CD8-positive, alpha-beta memory T cell (primary cell): ENCODE data around the gene GPBP1L1. TPM values are rescaled to one million over a fixed set of nuclear protein-coding genes. Genes with fewer than 3 reads are reported as not detected.
"Not testable (repeated sequence)": the region's sequence is repeated elsewhere in the genome, so short reads cannot be mapped to it uniquely, and the experiment has no call there.

Experiments
- CTCF ChIA-PET: fragments of 350-600 bp; sonication (Branson Sonifier 250); formaldehyde crosslinking; loops from one replicate; lab custom pipeline; 2021; ENCODE audit warnings: antibody characterized with exemption; lab: Charles Lee
- POLR2A ChIA-PET: fragments of 350-600 bp; sonication (Branson Sonifier 250); formaldehyde crosslinking; loops from one replicate; lab custom pipeline; 2021; ENCODE audit warnings: antibody characterized with exemption; lab: Charles Lee
- DNase-seq, 5 donors: peaks; one replicate each; pipeline versions ENCODE4 v3.0.0 to v3.0.0-alpha.2; 2020 to 2022; ENCODE audit warnings: mixed read lengths in 1 of 5
- H3K27ac ChIP-seq: one replicate; pipeline ENCODE4 v1.7.0; 2013; ENCODE audit warnings: low read depth, mild to moderate bottlenecking, low read length, moderate library complexity
- H3K27me3 ChIP-seq: 2 replicates; pipeline ENCODE4 v1.7.0; 2013; ENCODE audit warnings: low read length, mild to moderate bottlenecking; ENCODE audit not compliant: insufficient read depth, poor library complexity, severe bottlenecking
- H3K36me3 ChIP-seq: 2 replicates; pipeline ENCODE4 v1.7.0; 2013; ENCODE audit warnings: mild to moderate bottlenecking, low read length, moderate library complexity; ENCODE audit not compliant: insufficient read depth
- H3K4me1 ChIP-seq: 2 replicates; pipeline ENCODE4 v1.7.0; 2013; ENCODE audit warnings: mild to moderate bottlenecking, low read length, moderate library complexity; ENCODE audit not compliant: insufficient read depth
- H3K4me3 ChIP-seq: 2 replicates; pipeline ENCODE4 v1.7.0; 2013; ENCODE audit warnings: mild to moderate bottlenecking, low read length
- H3K9me3 ChIP-seq: 2 replicates; pipeline ENCODE4 v1.7.0; 2013; ENCODE audit warnings: mild to moderate bottlenecking, low read length
- H3K27ac Mint-ChIP-seq, 8 donors: one replicate each; pipeline ENCODE4 v1.8.0; 2020 to 2021; ENCODE audit warnings: mixed read lengths in 8 of 8, mild to moderate bottlenecking in 6 of 8, inconsistent platforms in 3 of 8, moderate library complexity in 3 of 8
- H3K27me3 Mint-ChIP-seq, 2 donors: one replicate each; pipeline ENCODE4 v1.8.0; 2020 to 2021; ENCODE audit warnings: mixed read lengths in 2 of 2, mild to moderate bottlenecking in 1 of 2, moderate library complexity in 1 of 2
- H3K36me3 Mint-ChIP-seq, 3 donors: one replicate each; pipeline ENCODE4 v1.8.0; 2020 to 2021; ENCODE audit warnings: mixed read lengths in 3 of 3, inconsistent platforms in 1 of 3, mild to moderate bottlenecking in 1 of 3
- H3K4me1 Mint-ChIP-seq, 3 donors: one replicate each; pipeline ENCODE4 v1.8.0; 2020 to 2021; ENCODE audit warnings: mixed read lengths in 3 of 3, inconsistent platforms in 1 of 3, mild to moderate bottlenecking in 1 of 3
- H3K4me3 Mint-ChIP-seq, 7 donors: one replicate each; pipeline ENCODE4 v1.8.0; 2020 to 2021; ENCODE audit warnings: mixed read lengths in 7 of 7, mild to moderate bottlenecking in 6 of 7, moderate library complexity in 4 of 7, inconsistent platforms in 2 of 7
- H3K9me3 Mint-ChIP-seq, 5 donors: one replicate each; pipeline ENCODE4 v1.8.0; 2020 to 2022; ENCODE audit warnings: mixed read lengths in 5 of 5, mild to moderate bottlenecking in 3 of 5, moderate library complexity in 2 of 5, inconsistent platforms in 1 of 5
- polyA plus RNA-seq: library from polyadenylated mRNA; unstranded; fragments of 300-500 nt; fragmentation: Illumina TruSeq; gene quantifications from one replicate; pipeline ENCODE4 v1.2.3, GENCODE V29; 2021
- total RNA-seq, 2 experiments: library from RNA; stranded (reverse); gene quantifications; one replicate each; pipeline ENCODE4 v1.2.3, GENCODE V29; 2021

Gene GPBP1L1
- total and polyA plus RNA-seq, 3 experiments from 2014 or later: 90.3 to 107 (median 102) TPM

GRCh38 chr1:45718289-45718688, 32.0 kb upstream of the GPBP1L1 start:
- no peak overlapping the region for H3K4me3 ChIP-seq
- CTCF ChIA-PET: no interaction called here
- POLR2A ChIA-PET: no interaction called here
- H3K4me1 Mint-ChIP-seq: no peaks in the 10 kb centered on the region
- H3K27me3 Mint-ChIP-seq: no peaks in the 10 kb centered on the region
- no peaks in the 10 kb centered on the region for H3K9me3 ChIP-seq
- no peaks in the 10 kb centered on the region for H3K4me1 ChIP-seq
- H3K27ac Mint-ChIP-seq: peak overlapping the region in 1 of 8 donors; percentile 22
- no peak overlapping the region for H3K27ac ChIP-seq
- no peak for DNase-seq
- no peaks in the 10 kb centered on the region for H3K27me3 ChIP-seq
- H3K9me3 Mint-ChIP-seq: no peaks in the 10 kb centered on the region
- peaks cover 3% of the 10 kb centered on the region for H3K36me3 ChIP-seq
- peaks cover 0 to 59% (median 10%) of the 10 kb centered on the region in 3 donors for H3K36me3 Mint-ChIP-seq
- H3K4me3 Mint-ChIP-seq: no peak overlapping the region

- POLR2A ChIA-PET, CTCF ChIA-PET, H3K36me3 ChIP-seq, H3K4me1 Mint-ChIP-seq, H3K4me1 ChIP-seq, H3K27me3 ChIP-seq, H3K27ac Mint-ChIP-seq, H3K4me3 ChIP-seq, H3K9me3 ChIP-seq, H3K27me3 Mint-ChIP-seq, H3K9me3 Mint-ChIP-seq, DNase-seq, H3K27ac ChIP-seq, H3K4me3 Mint-ChIP-seq: not testable (repeated sequence)
- peaks cover 0 to 55% (median 6%) of the 10 kb centered on the region in 3 donors for H3K36me3 Mint-ChIP-seq
These were observed 31.1 kb upstream of the GPBP1L1 start for GRCh38 chr1:45717386-45717785.

DNA sequence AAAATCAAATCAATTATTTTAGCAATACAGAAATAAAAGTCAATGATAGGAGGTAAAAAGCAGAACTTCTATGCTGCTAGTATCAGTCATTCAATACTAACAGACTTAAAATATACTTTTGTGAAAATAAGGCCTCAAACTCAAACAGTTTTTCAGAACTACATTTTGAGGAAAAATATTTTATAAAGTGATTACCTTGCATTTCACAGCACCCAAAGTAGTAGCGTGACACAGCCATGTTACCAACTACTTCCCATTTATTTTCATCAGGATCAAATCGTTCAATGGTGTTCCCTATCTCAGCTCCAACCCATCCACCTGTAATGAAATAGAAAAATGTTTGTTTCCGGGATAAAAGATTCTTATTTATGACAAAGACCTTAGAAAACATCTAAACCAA, 30.4 kb upstream of the GPBP1L1 start:
- H3K36me3 ChIP-seq: peaks cover 3% of the 10 kb centered on the region
- no peaks in the 10 kb centered on the region for H3K27me3 ChIP-seq
- H3K9me3 ChIP-seq: no peaks in the 10 kb centered on the region
- no peak overlapping the region for H3K27ac ChIP-seq
- Mint-ChIP-seq H3K4me1 (no peaks in the 10 kb centered on the region), H3K27ac (peak overlapping the region in 1 of 8 donors; percentile 12), H3K27me3 (no peaks in the 10 kb centered on the region), H3K4me3 (no peak overlapping the region), H3K9me3 (no peaks in the 10 kb centered on the region), H3K36me3 (peaks cover 2 to 60% (median 8%) of the 10 kb centered on the region in 3 donors)
- DNase-seq: no peak
- CTCF ChIA-PET: no interaction called here
- POLR2A ChIA-PET: no interaction called here
- no peak overlapping the region for H3K4me3 ChIP-seq
- H3K4me1 ChIP-seq: no peaks in the 10 kb centered on the region

DNA sequence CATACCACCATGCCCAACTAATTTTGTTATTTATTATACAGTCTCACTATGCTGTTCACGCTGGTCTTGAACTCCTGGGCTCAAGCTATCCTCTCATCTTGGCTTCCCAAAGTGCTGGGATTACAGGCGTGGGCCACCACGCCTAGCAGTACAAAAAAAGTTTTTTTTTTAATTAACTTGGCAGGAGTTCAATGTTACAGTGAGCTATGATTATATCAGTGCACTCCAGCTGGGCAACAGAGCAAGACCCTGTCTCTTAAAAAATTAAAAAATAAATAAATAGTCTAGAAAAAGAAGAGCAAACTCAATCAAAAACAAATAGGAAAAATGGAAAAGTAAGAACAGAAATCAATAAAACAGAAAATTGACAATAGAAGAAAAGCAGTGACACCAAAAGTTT, 27.4 kb upstream of the GPBP1L1 start:
- H3K9me3 Mint-ChIP-seq: no peaks in the 10 kb centered on the region

GRCh38 chr1:45704637-45705036, 18.3 kb upstream of the GPBP1L1 start:
- DNase-seq: no peak
- H3K9me3 Mint-ChIP-seq: peaks cover 3 to 6% (median 6%) of the 10 kb centered on the region in 5 donors
- H3K27me3 ChIP-seq: no peaks in the 10 kb centered on the region
- H3K4me1 ChIP-seq: no peaks in the 10 kb centered on the region
- no peaks in the 10 kb centered on the region for H3K9me3 ChIP-seq
- H3K36me3 ChIP-seq: no peaks in the 10 kb centered on the region
- H3K27me3 Mint-ChIP-seq: no peaks in the 10 kb centered on the region
- peak overlapping the region in 1 of 8 donors; percentile 52 for H3K27ac Mint-ChIP-seq
- H3K4me1 Mint-ChIP-seq: peaks cover 0 to 1% (median 0%) of the 10 kb centered on the region in 3 donors
- POLR2A ChIA-PET: no interaction called here
- no peak overlapping the region for H3K4me3 Mint-ChIP-seq
- no peak overlapping the region for H3K4me3 ChIP-seq
- H3K27ac ChIP-seq: no peak overlapping the region
- CTCF ChIA-PET: no interaction called here
- peaks cover 13 to 40% (median 14%) of the 10 kb centered on the region in 3 donors for H3K36me3 Mint-ChIP-seq

More for the DNA sequence above, 27.4 kb upstream of the GPBP1L1 start:
- no peaks in the 10 kb centered on the region for H3K27me3 ChIP-seq
- no peak overlapping the region for H3K4me3 ChIP-seq
- H3K36me3 ChIP-seq: peaks cover 3% of the 10 kb centered on the region
- H3K27me3 Mint-ChIP-seq: no peaks in the 10 kb centered on the region
- H3K4me3 Mint-ChIP-seq: no peak overlapping the region
- no peak overlapping the region for H3K27ac Mint-ChIP-seq
- H3K9me3 ChIP-seq: no peaks in the 10 kb centered on the region
- POLR2A ChIA-PET: no interaction called here
- no peaks in the 10 kb centered on the region for H3K4me1 Mint-ChIP-seq
- no peak for DNase-seq
- H3K36me3 Mint-ChIP-seq: peaks cover 4 to 54% (median 8%) of the 10 kb centered on the region in 3 donors
- H3K4me1 ChIP-seq: no peaks in the 10 kb centered on the region
- CTCF ChIA-PET: no interaction called here
- H3K27ac ChIP-seq: no peak overlapping the region

GRCh38 chr1:45694823-45695222, 8.5 kb upstream of the GPBP1L1 start:
- ChIA-PET CTCF (interaction anchor here (1.3 kb wide), 1 partner anchor 9 kb away, joined by 3 read pairs; the partner anchor contains the start of gene GPBP1L1), POLR2A (interaction anchor here (0.8 kb wide), 1 partner anchor 9 kb away, joined by 3 read pairs; the partner anchor contains the start of gene GPBP1L1)

DNA sequence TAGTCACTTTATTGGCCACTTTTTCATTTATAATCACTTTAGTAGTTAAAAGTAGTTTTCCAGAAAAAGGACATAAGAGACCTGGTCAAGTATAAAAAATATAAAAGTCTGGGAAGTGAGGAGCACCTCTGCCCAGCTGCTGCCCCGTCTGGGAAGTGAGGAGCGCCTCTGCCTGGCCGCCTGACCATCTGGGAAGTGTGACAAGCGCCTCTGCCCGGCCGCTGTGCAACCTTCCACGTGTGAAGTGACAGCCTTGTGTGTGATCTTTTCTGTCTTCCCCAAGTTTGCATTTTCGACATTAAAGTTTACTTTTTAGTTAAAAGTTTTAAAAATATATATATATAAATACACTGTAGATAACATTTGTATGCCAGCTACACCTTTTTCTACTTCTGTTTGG, 7.5 kb upstream of the GPBP1L1 start:
- Mint-ChIP-seq H3K27ac (peak overlapping the region in 2 of 8 donors; percentile 36 to 74), H3K4me1 (peaks cover 5 to 18% (median 13%) of the 10 kb centered on the region in 3 donors), H3K36me3 (peaks cover 0 to 60% (median 8%) of the 10 kb centered on the region in 3 donors)
- H3K4me1 ChIP-seq, H3K4me3 Mint-ChIP-seq, DNase-seq, H3K27me3 ChIP-seq, H3K9me3 Mint-ChIP-seq, POLR2A ChIA-PET, H3K4me3 ChIP-seq, H3K27ac ChIP-seq, H3K27me3 Mint-ChIP-seq, H3K9me3 ChIP-seq, CTCF ChIA-PET: not testable (repeated sequence)
- peaks cover 29% of the 10 kb centered on the region for H3K36me3 ChIP-seq

More at GRCh38 chr1:45694823-45695222, 8.5 kb upstream of the GPBP1L1 start:
- Histone ChIP-seq H3K4me1 (no peaks in the 10 kb centered on the region), H3K9me3 (no peaks in the 10 kb centered on the region), H3K27ac (no peak overlapping the region), H3K36me3 (peaks cover 29% of the 10 kb centered on the region), H3K27me3 (no peaks in the 10 kb centered on the region), H3K4me3 (no peak overlapping the region)
- Mint-ChIP-seq H3K27me3 (no peaks in the 10 kb centered on the region), H3K36me3 (peaks cover 0 to 64% (median 8%) of the 10 kb centered on the region in 3 donors), H3K27ac (peak overlapping the region in 2 of 8 donors; percentile 35 to 41), H3K4me1 (peaks cover 1 to 12% (median 10%) of the 10 kb centered on the region in 3 donors), H3K4me3 (no peak overlapping the region), H3K9me3 (no peaks in the 10 kb centered on the region)
- no peak for DNase-seq

GRCh38 chr1:45687754-45688740, 1.7 kb upstream of the GPBP1L1 start, which contains the start of gene TMEM69:
TSS of gene TMEM69 (plus strand) at chr1:45688181. CDS start at chr1:45691069, 2,888 bp downstream.
- Mint-ChIP-seq H3K4me1 (peaks cover 34 to 58% (median 47%) of the 10 kb centered on the region in 3 donors), H3K27me3 (peaks cover 0 to 7% of the 10 kb centered on the region in 2 donors), H3K9me3 (no peaks in the 10 kb centered on the region), H3K27ac (peak within 1 kb of the TSS; percentile 98 to 100 (median 99)), H3K36me3 (peaks cover 0 to 49% (median 5%) of the 10 kb centered on the region in 3 donors), H3K4me3 (peak within 1 kb of the TSS; percentile 98 to 100 (median 100))
- ChIA-PET CTCF (interaction anchor here (0.8 kb wide), 1 partner anchor 947 kb away, joined by 3 read pairs; no protein-coding TSS in a partner anchor), POLR2A (interaction anchor here (0.5 to 1.1 kb wide), 6 partner anchors 9 to 945 kb away, joined by 3 to 7 read pairs (median 4); partner anchors contain the start of genes MUTYH, PRDX1 and TOE1)
- DNase-seq: peak; percentile 40 to 84 (median 81)
- H3K27ac ChIP-seq: peak within 1 kb of the TSS; percentile 94
- H3K4me3 ChIP-seq: peak within 1 kb of the TSS; percentile 85
- peaks cover 40% of the 10 kb centered on the region for H3K4me1 ChIP-seq
- H3K36me3 ChIP-seq: peaks cover 5% of the 10 kb centered on the region
- H3K27me3 ChIP-seq: no peaks in the 10 kb centered on the region
- H3K9me3 ChIP-seq: no peaks in the 10 kb centered on the region
